CMK (cell line): Measurements from ENCODE around the gene UQCRFS1.
"Not testable (repeated sequence)": the region's sequence is repeated elsewhere in the genome, so short reads cannot be mapped to it uniquely, and the experiment has no call there.

Experiments
- DNase-seq: peaks from one replicate; pipeline ENCODE4 v3.0.0-alpha.2; 2010; ENCODE audit warnings: low read depth

UQCRFS1 gene

GRCh38 chr19:29214411-29214810 lies 1.5 kb upstream of the UQCRFS1 start:
- no peak for DNase-seq

DNA sequence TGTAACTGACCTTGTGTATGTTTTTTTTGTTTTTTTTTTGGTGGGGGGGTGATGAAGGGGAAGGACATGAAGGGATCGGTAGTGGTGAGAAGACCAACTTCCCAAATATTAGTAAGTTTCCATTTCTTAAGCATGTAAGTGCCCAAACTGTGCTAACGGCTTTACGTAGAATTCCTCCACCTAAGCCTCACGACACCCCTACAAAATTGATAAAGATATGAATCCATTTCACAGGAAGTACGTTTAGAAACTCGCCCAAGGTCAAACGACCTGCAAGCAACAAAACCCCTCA lies 649 bp downstream of the UQCRFS1 start:
- no peak for DNase-seq

DNA sequence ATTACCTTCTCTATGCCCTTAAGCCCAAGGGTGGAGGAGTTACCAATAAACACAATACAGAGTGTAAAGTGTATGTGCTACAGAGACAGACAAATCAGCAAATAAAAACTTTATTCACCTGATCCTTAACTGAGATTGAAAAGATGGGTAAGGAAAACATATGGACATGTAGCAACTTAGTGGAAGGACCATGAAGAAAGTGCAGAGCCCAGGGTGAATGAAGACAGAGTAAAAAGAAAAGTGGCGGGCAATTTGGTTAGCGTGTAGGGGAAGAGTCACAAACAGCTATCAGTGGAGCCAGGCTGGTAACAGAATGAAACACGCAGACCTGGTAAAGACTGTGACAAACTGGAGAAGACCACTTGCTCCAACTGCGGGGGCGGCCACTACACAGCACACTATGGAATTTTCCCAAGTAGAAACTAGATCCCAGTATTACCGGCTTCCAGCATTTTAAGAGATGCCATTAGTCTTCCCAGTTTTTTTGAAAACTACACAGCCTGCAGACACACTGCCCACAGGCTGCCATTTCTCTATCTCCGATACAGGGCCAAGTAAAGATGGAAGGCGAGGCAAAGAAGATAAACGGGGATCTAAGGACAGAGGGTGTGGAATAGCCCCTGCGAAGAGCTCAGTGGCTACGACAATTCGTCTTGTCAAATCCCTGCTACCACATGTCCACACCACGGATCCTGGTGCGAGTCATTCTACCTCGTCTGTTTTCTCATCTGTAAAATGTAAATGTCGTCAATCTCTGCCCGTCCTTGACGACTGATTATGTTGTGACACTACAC lies 1.2 kb downstream of the UQCRFS1 start:
- DNase-seq: no peak

GRCh38 chr19:29211041-29211440 lies 1.9 kb downstream of the UQCRFS1 start:
- not testable (repeated sequence) for DNase-seq

DNA sequence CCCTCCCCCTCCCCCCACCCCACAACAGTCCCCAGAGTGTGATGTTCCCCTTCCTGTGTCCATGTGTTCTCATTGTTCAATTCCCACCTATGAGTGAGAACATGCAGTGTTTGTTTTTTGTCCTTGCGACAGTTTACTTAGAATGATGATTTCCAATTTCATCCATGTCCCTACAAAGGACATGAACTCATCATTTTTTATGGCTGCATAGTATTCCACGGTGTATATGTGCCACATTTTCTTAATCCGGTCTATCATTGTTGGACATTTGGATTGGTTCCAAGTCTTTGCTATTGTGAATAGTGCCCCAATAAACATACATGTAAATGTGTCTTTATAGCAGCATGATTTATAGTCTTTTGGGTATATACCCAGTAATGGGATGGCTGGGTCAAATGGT lies 2.4 kb downstream of the UQCRFS1 start:
- not testable (repeated sequence) for DNase-seq

DNA sequence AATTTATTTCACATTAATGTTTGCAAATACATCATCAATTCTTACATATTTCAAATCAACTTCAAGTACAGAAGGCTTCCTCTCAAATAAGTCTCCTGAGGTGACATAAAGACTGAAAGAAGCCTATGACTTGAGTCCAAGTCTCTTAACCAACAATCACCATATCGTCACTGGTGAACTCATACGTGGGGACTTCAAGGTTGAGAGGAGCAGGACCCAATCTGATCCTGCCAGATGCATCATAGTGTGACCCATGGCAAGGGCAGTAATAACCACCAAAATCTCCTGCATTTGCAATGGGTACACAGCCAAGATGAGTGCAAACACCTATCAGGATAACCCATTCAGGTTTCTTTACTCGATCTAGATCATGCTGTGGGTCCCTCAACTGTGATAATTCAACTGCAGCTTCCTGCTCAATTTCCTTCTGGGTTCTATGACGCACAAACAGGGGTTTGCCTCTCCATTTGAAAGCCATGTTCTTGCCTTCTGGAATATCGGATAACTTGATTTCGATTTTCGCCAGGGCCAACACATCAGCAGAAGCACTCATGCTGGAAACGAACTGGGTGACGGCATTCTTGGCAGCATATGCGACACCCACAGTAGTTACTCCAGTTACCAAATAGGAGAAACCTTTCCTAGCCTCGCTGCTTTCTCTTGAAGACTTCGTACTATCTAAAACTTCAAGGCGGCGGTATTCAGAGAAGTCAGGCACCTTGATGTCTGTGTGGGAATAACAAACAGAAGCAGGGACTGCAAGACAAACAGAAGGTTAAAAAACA lies 5.4 kb downstream of the UQCRFS1 start:
- not testable (repeated sequence) for DNase-seq

- DNase-seq: no peak
Measured at GRCh38 chr19:29206453-29206852, 6.5 kb downstream of the UQCRFS1 start.

DNA sequence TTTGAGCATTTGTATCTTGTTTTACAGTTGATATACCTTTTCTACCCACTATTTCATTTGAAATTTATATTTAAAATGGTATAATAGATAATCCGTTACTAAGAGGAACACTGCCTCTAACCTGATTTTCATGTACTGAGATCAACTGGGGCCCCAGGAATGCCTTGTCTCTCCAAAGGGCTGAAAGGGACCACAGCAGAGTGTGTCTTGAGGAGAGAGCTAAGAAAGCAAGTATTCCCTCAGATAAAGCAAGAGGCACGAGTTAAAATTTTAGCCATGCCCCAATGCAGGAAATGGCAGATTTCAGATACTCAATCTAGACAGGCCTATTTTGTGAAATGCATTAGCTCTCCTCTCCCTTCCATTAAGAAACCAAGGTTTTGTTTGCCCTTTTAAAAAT lies 10.7 kb downstream of the UQCRFS1 start:
- DNase-seq: no peak

DNA sequence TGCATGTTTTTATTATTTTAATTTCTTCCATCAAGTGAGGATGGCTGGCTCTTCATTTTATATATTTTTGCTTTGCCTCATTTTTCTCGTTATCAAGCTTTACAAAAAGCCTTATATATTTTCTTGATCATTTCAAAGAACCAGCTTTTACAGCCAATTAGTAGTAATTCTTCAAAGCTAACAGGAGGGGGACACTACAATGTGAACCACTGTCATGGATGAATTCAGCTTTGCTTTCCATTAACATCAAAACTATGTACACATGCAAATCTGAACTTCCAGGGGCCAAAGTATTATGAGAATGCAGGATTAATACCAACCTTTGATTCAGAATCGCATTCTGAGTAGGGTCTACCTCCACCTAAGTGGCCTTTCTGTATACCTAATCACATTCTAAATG lies 11.1 kb downstream of the UQCRFS1 start:
- no peak for DNase-seq

- no peak for DNase-seq
Measured at GRCh38 chr19:29194658-29195057, 18.3 kb downstream of the UQCRFS1 start.

DNA sequence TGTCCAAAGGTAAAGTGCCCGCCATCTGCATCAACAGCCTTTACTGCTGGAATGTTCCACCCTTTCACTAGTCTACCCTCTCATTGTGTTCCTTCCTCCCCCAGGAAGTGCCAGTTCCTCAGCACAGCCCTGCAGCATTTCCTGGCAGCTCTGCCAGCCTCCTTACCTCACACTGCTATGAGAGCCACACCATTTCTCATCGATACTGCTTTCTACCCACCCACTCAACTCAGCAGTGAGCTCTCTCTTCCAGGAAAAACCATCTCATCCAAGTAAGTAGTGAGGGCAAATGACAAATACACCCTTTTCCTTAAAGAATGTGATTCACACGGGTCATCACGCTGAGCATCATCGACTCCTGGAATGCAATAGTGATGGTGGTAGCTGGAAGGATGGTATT lies 19.8 kb downstream of the UQCRFS1 start:
- DNase-seq: no peak

DNA sequence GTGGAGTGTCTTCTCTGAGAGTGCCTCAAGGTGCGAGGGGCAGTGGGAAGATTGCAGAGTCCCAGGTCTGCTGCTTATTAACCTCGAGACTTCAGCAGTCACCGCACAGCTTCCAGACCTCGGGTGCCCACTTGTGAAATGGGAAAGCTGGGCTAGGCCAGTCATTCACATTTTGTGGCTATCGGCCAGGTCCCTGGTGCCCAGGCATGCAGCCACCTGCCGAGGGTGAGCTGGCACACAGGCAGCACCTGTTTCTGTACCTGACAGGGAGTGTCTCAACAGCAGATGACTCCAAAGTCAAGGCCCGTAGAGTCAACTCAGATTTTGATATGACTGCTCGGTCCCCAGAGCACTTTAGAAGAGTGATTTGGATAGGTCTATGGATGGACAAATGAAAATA lies 21.9 kb downstream of the UQCRFS1 start:
- no peak for DNase-seq

GRCh38 chr19:29189033-29189360 lies 24.0 kb downstream of the UQCRFS1 start:
- DNase-seq: no peak

DNA sequence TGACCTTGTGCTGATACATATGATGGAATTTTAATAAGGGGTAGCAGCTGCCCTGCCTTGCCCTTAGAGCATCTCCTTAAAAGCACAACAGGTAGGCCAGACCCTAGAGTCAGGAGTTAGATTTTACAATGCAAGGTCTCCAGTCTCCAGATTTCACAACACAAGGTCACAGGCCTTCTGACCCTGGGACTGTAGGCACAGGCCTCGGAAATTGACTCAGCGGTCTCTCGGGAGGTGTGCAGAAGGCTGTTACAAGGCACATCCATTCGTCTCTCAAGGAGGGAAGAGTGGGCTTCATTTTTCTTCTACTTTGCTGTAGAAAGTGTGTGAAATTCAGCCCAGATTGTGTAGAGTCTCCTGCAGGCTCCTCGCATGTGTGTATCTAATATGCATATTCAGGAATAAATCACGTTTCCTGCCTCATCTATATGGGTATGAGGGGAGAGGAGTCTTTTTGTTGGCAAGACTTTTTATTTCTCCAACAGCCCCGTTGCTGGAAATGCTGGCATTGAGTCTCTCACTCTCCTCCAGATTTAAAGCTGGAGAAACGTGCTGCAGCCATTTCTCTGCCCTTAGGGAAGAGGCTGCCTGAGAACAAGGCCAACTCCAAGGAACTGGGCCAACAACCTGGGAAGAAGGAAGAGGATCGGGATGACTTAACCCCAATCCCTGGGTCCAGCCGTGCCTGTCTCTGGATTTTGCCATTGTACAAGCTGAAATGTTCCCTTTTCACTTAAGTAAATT lies 24.5 kb downstream of the UQCRFS1 start:
- no peak for DNase-seq

- DNase-seq: no peak
Measured at GRCh38 chr19:29187676-29188075, 25.3 kb downstream of the UQCRFS1 start.

DNA sequence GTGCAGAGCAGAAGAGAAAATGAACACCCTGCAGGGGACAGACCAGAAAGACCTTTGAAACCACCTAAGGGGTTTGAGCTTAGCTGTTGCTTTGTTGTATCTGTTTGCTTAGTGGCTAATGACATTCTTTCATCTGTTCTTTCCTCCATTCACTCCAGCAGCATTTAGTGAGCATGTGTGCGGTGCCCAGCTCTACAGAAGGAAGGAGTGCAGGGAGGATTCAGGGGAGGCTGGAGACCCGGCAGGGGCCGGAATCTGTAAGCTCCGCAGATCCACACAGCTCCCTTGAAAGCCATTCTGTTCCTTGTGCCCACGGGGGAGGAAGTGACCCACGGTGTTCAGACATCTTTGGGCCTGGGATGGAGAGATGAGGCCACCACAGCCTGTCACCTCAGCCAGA lies 27.5 kb downstream of the UQCRFS1 start:
- DNase-seq: no peak

- DNase-seq: no peak
Measured at GRCh38 chr19:29176981-29177754, 35.8 kb downstream of the UQCRFS1 start.

DNA sequence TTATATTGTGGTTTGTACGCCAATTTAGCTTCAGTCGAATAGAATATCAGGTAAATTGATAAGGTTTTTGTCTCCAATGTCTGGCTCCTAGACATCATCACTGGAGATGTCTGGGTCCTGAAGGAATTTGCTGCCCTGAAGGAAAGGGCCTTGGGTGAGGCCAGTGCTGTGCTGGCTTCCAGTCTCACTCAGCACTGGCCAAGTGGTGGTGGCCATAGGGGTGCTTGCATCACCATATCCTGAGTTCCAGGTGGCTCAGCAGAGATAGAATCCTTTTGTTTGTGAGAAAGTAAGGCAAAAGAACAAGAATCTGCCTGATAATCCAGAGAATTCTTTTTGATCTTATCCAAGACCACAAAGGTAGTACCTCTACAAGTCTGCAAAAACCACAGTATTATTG lies 39.1 kb downstream of the UQCRFS1 start:
- no peak for DNase-seq

DNA sequence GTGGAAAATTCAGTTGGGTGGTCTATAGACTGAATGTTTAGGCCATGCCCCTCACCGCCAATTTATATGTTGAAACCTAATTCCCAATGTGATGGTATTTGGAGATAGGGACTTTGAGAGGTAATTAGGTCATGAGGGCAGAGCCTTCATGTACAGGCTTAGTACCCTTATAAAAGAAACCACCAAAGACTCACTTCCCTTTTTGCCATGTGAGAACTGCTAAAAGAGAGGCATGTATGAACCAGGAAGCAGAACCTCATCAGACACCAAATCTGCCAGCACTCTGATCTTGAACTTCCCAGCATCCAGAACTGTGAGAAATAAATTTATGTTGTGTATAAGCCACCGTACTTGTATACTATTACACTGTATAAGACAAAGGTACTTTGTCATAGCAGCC lies 40.6 kb downstream of the UQCRFS1 start:
- no peak for DNase-seq

- DNase-seq: no peak
Measured at GRCh38 chr19:29171525-29171924, 41.4 kb downstream of the UQCRFS1 start.

GRCh38 chr19:29170554-29170953 lies 42.4 kb downstream of the UQCRFS1 start:
- DNase-seq: no peak

DNA sequence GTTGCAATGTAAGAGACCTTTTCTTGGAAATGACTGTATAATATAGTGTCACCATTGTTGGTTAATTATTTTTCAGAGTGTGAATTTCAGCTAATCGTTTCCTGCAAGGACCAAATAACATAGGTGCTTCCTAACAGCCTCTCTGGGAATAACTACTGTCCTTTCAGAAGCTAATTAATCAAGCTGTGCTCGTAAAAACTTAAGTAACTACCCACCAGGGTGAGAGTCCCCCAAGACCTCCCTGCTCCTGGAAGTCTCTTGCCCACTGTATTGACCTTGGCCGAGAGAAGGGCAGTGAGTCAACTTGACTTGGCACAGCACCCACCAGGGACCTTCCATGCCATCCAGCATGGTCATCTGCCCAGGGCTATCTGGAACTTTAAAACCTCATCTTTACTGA lies 50.3 kb downstream of the UQCRFS1 start:
- no peak for DNase-seq
